Prostate gland (tissue), 2 donors: ENCODE data around the gene USP35.

Experiments
- CTCF ChIP-seq, 4 experiments: fragments of 200-600 bp in 2 of 4; fragments of 450-650 bp in 2 of 4; sonication (generic) in 2 of 4; IDR thresholded peaks; 1 replicate in 3 of 4; 2 replicates in 1 of 4; pipeline ENCODE4 v1.5.1; 2016 to 2019; ENCODE audit warnings: antibody characterized with exemption in 4 of 4, mild to moderate bottlenecking in 2 of 4, moderate library complexity in 2 of 4
- POLR2AphosphoS5 ChIP-seq: sonication (generic); formaldehyde crosslinking; IDR thresholded peaks from one replicate; pipeline ENCODE4 v1.6.1; 2017; ENCODE audit warnings: antibody characterized with exemption

GRCh38 chr11:78177216-78177615 is 11.5 kb upstream of the USP35 start:
- TF ChIP-seq CTCF (IDR thresholded peaks at IDR 0.05) (no peak), POLR2AphosphoS5 (no peak)
